Natural killer cell (primary cell): ENCODE measurements around the gene CRADD. TPM values are rescaled to one million over a fixed set of nuclear protein-coding genes. Genes with fewer than 3 reads are reported as not detected.

Experiments
- ATAC-seq, 3 donors: fragments of 150-1000 bp in 2 of 3; fragments of 200-7000 bp in 1 of 3; cut with Tn5 transposase; 1 replicate in 1 of 3; 2 replicates in 2 of 3; pipeline ENCODE4 v1.10.0; 2021; ENCODE audit warnings: mild to moderate bottlenecking in 2 of 3, moderate library complexity in 2 of 3
- DNase-seq, 2 donors: peaks; one replicate each; pipeline versions ENCODE4 v3.0.0 to v3.0.0-alpha.2; 2013 to 2021; ENCODE audit warnings: mixed read lengths in 1 of 2
- H3K27ac ChIP-seq: one replicate; pipeline ENCODE4 v1.5.1; 2013; ENCODE audit warnings: mild to moderate bottlenecking, low read length
- H3K27me3 ChIP-seq: one replicate; pipeline ENCODE4 v1.6.1; 2013; ENCODE audit warnings: low read length; ENCODE audit not compliant: control insufficient read depth, insufficient read depth
- H3K36me3 ChIP-seq: one replicate; pipeline ENCODE4 v1.6.1; 2013; ENCODE audit warnings: low read length; ENCODE audit not compliant: control insufficient read depth, insufficient read depth
- H3K4me1 ChIP-seq: one replicate; pipeline ENCODE4 v1.6.1; 2013; ENCODE audit warnings: low read length; ENCODE audit not compliant: control insufficient read depth, insufficient read depth
- H3K4me3 ChIP-seq: one replicate; pipeline ENCODE4 v1.5.1; 2013; ENCODE audit warnings: low read length
- H3K9me3 ChIP-seq: one replicate; pipeline ENCODE4 v1.6.1; 2013; ENCODE audit warnings: low read length; ENCODE audit not compliant: control insufficient read depth, insufficient read depth
- H3K27ac Mint-ChIP-seq, 2 donors: one replicate each; pipeline ENCODE4 v1.8.0; 2022; ENCODE audit warnings: mild to moderate bottlenecking in 2 of 2, mixed read lengths in 2 of 2, moderate library complexity in 1 of 2
- H3K27me3 Mint-ChIP-seq, 2 donors: one replicate each; pipeline ENCODE4 v1.8.0; 2022; ENCODE audit warnings: low read depth in 2 of 2, mixed read lengths in 2 of 2
- H3K36me3 Mint-ChIP-seq: one replicate; pipeline ENCODE4 v1.8.0; 2022; ENCODE audit warnings: mixed read lengths
- H3K4me1 Mint-ChIP-seq, 2 donors: one replicate each; pipeline ENCODE4 v1.8.0; 2022; ENCODE audit warnings: mixed read lengths in 2 of 2
- H3K4me3 Mint-ChIP-seq: one replicate; pipeline ENCODE4 v1.8.0; 2022; ENCODE audit warnings: mild to moderate bottlenecking, moderate library complexity, mixed read lengths
- H3K9me3 Mint-ChIP-seq, 2 donors: one replicate each; pipeline ENCODE4 v1.8.0; 2022; ENCODE audit warnings: mixed read lengths in 2 of 2
- CTCF ChIP-seq: fragments of 200-600 bp; IDR thresholded peaks from one replicate; pipeline ENCODE4 v1.8.0; 2022; ENCODE audit warnings: antibody characterized with exemption
- WGBS: methylation state at CpG from one replicate; pipeline ENCODE4 v1.1.7; 2013; ENCODE audit warnings: missing lambda C conversion rate; ENCODE audit not compliant: insufficient coverage; 5-methylcytosine and 5-hydroxymethylcytosine counted together
- intact Hi-C: fragments of 100-400 bp; cut with micrococcal nuclease; formaldehyde crosslinking; loops from one replicate; pipeline ENCODE4 v1.14.2; 2022
- total RNA-seq, 4 donors: library from RNA; stranded (reverse); fragments of 120-200 nt in 1 of 4; gene quantifications; one replicate each; pipeline versions ENCODE4 v1.2.3 to v1.2.4, GENCODE V29; 2013 to 2022

CRADD gene
- total RNA-seq, 3 donors from 2014 or later (not counting 1 experiment from before 2014, with no cell fraction given): 19.1 to 27.5 (median 26.4) TPM

GRCh38 chr12:93831374-93831773 is 154.2 kb downstream of the CRADD start:
- no peak for DNase-seq
- no peak for ATAC-seq
- intact Hi-C loops: no loop called here
- Mint-ChIP-seq H3K4me1 (peaks cover 0 to 5% of the 10 kb centered on the region in 2 donors), H3K36me3 (no peaks in the 10 kb centered on the region), H3K4me3 (no peak overlapping the region), H3K27me3 (no peaks in the 10 kb centered on the region), H3K9me3 (no peaks in the 10 kb centered on the region), H3K27ac (no peak overlapping the region)
- Histone ChIP-seq H3K4me3 (no peak overlapping the region), H3K36me3 (no peaks in the 10 kb centered on the region), H3K27ac (no peak overlapping the region), H3K4me1 (no peaks in the 10 kb centered on the region), H3K9me3 (no peaks in the 10 kb centered on the region), H3K27me3 (no peaks in the 10 kb centered on the region)
- TF ChIP-seq CTCF: no peak
- 95% methylated on average over 5 of the region's 5 CpGs for WGBS

DNA sequence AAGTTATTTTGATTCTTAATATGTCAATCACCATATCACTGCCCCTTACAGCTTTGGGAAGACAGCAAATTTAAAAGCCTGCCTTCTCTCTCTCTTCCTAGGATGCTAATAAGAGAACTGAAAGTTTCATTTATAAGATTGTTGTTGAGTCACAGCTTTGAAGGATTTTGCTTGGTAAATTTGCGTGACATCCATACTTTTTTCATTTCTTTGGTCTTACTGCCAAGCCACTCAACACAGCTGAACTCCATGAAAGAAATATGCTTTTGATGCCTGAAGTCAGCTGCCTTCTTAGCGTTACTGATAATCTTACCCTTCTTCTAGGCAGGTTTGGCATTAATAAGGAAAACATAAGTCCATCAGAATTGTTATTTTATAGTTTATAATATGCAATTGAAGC is 155.0 kb downstream of the CRADD start:
- no peak for ATAC-seq
- Histone ChIP-seq H3K27ac (no peak overlapping the region), H3K36me3 (no peaks in the 10 kb centered on the region), H3K4me3 (no peak overlapping the region), H3K9me3 (no peaks in the 10 kb centered on the region), H3K27me3 (no peaks in the 10 kb centered on the region), H3K4me1 (no peaks in the 10 kb centered on the region)
- no peak overlapping the region for H3K27ac Mint-ChIP-seq
- H3K9me3 Mint-ChIP-seq: no peaks in the 10 kb centered on the region
- 100% methylated on average over 1 of the region's 2 CpGs for WGBS
- no peaks in the 10 kb centered on the region for H3K36me3 Mint-ChIP-seq
- no peak for DNase-seq
- intact Hi-C loops: no loop called here
- no peak for TF ChIP-seq CTCF
- H3K27me3 Mint-ChIP-seq: no peaks in the 10 kb centered on the region
- H3K4me1 Mint-ChIP-seq: peaks cover 0 to 5% of the 10 kb centered on the region in 2 donors
- no peak overlapping the region for H3K4me3 Mint-ChIP-seq

- no peak overlapping the region for H3K4me3 ChIP-seq
- intact Hi-C loops: no loop called here
- H3K9me3 ChIP-seq: no peaks in the 10 kb centered on the region
- no peaks in the 10 kb centered on the region for H3K4me1 ChIP-seq
- DNase-seq (no peak), ATAC-seq (no peak)
- no peaks in the 10 kb centered on the region for H3K27me3 Mint-ChIP-seq
- no peaks in the 10 kb centered on the region for H3K27me3 ChIP-seq
- no peak overlapping the region for H3K4me3 Mint-ChIP-seq
- WGBS: 86% methylated on average over 6 of the region's 6 CpGs
- H3K36me3 ChIP-seq: no peaks in the 10 kb centered on the region
- no peak overlapping the region for H3K27ac Mint-ChIP-seq
- no peak overlapping the region for H3K27ac ChIP-seq
- H3K4me1 Mint-ChIP-seq: no peaks in the 10 kb centered on the region
- no peaks in the 10 kb centered on the region for H3K36me3 Mint-ChIP-seq
- no peak for TF ChIP-seq CTCF
- no peaks in the 10 kb centered on the region for H3K9me3 Mint-ChIP-seq
Measured at GRCh38 chr12:93833946-93834345, 156.8 kb downstream of the CRADD start.

- DNase-seq: no peak
- Histone ChIP-seq H3K9me3 (no peaks in the 10 kb centered on the region), H3K4me1 (no peaks in the 10 kb centered on the region), H3K27ac (no peak overlapping the region), H3K36me3 (no peaks in the 10 kb centered on the region), H3K4me3 (no peak overlapping the region), H3K27me3 (no peaks in the 10 kb centered on the region)
- Mint-ChIP-seq H3K4me1 (no peaks in the 10 kb centered on the region), H3K27me3 (no peaks in the 10 kb centered on the region), H3K4me3 (no peak overlapping the region), H3K27ac (no peak overlapping the region), H3K36me3 (no peaks in the 10 kb centered on the region), H3K9me3 (no peaks in the 10 kb centered on the region)
- no peak for ATAC-seq
- intact Hi-C loops: no loop called here
- TF ChIP-seq CTCF: no peak
- WGBS: 96% methylated on average over 6 of the region's 7 CpGs
Measured at GRCh38 chr12:93836620-93837260, 159.6 kb downstream of the CRADD start.
